ENCODE results near the gene FANCI.

Gene FANCI

DNA sequence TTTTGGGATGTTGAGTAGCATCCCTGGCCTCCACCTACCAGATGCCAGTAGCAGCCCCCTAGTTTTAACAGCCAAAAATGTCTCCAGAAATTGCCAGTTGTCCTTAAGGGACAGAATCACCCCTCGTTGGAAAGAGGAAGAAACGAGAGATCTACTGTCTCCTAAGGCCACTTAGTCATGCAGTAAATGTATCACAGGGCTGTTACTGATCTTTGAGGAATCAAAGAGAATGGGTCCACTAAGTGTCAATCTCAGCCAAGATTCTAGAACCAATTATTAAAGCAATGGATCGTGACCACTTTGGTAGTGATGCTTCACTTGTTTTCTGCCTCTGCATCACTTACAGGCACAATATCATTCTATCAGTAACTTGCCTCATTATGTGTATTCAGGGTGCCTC is 64.5 kb downstream of the FANCI start:
- DNase-seq = no peak

GRCh38 chr15:89309993-89310392 is 66.2 kb downstream of the FANCI start:
- DNase-seq = no peak

DNA sequence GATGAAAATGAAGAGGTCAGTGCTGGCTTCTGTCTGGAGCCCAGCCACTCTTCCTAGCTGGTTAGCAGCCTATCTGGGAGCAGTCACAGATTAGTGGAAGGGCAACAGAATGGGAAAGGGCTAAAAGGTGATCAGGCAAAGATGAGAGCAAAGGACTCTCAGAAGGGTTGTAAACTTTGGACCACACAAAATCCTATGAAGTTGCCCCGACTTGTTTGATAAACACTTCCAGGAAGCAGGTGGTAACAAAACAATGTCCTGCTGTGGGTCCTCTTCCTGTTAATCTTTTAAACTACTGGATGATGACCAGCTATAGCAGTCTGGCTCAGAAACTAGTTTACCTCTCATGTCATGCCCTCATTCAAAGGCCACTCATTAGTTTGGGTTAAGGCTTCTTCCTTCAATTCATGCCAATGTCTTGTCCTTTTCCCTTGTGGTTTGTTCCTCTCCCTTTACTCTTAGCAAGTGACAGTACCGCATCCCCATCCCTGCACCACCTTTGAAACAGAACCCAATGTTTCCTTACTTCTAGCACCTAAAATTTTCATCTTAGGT is 71.7 kb downstream of the FANCI start:
- no peak for DNase-seq

- DNase-seq = no peak
These were observed 72.7 kb downstream of the FANCI start for GRCh38 chr15:89316504-89316903.

DNA sequence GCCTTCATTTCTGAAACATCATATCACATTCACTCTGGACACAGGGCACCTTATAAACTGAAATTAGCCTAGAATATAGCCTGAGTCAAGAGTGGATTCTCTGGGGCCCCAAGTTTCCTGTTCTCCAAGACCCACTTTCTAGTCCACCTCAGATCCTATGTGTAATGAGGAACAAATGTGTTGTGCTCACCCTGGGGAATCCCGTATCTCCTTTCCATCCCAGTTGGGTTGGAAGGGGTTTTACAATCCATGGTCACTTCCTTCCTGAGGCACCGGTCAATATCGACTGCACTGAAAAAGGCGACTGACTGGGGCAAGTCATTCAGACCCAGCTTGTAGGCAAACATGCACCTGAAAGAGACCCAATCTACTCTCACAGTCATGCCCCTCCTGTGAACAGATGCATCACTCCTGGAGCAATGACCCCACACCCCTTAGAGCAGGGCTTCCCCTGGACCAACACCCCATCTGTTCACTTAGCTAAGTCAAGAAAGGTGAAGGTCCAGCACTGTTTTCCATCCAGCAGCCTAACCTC is 73.5 kb downstream of the FANCI start:
- no peak for DNase-seq

DNA sequence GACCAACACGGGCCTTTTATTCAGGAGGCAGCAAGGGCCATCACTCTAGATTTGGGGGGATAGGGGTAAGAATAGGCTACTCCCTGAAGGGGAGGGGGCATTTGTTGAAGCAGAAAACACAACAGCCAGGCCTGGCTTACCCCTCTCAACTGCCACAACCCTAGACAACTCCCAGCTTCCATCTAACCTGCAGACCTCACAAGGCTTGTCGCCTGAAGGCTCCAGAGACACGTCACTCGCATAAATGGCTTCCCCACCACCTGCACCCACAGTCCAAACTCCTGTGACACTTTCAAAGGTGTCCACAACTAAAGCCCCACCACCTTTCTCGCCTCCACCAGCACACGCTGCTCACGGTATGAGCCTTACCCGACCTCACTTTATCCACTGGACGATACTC is 75.9 kb downstream of the FANCI start:
- no peak for DNase-seq

DNA sequence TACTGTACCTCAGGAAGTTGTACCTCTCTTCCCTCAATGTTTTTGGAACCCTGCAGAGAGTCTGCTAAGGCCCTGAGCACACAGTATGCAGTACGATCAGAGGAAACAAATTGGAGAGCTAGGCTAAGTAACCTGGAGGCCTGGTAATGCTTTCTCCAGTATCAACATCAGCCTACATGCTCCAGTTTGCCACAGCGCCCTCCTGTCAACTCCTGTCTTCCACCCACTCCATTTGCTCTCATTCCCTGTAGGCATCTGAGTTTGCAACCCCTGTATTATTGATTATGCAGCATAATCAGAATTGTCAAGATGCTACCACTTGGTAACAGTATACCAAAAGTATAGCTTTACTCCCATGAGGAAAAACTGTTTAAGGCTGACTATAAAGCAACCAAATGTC is 76.4 kb downstream of the FANCI start:
- DNase-seq = no peak

- no peak for DNase-seq
These were observed 78.0 kb downstream of the FANCI start for GRCh38 chr15:89321521-89322410.

GRCh38 chr15:89322822-89323221 is 79.0 kb downstream of the FANCI start:
- DNase-seq = no peak

- DNase-seq = no peak
These were observed 80.0 kb downstream of the FANCI start for GRCh38 chr15:89323825-89324224.

GRCh38 chr15:89325039-89325803 is 81.4 kb downstream of the FANCI start:
- DNase-seq = no peak

DNA sequence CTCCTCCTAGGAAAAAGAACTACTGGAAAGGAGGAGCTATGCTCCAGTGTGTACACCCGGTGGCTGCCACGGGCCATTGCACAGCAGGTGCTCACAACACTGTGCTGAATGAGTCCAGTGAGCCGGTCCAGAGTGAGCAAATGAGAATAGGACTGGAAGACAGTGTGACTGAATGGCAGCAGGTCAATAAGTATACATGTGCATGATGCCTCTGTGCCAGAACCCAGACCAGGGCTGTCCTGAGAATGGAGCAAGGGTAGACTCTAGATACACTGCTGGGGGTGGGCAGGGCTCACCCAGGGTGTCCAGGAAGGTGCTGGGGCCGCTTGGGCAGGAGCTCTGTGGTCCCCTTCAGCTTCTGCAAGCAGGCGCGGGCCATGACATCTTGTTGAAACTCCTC is 82.5 kb downstream of the FANCI start:
- DNase-seq = no peak

- DNase-seq = no peak
These were observed 83.3 kb downstream of the FANCI start for GRCh38 chr15:89327113-89327512.

GRCh38 chr15:89328398-89329254 is 84.8 kb downstream of the FANCI start:
- DNase-seq = no peak

DNA sequence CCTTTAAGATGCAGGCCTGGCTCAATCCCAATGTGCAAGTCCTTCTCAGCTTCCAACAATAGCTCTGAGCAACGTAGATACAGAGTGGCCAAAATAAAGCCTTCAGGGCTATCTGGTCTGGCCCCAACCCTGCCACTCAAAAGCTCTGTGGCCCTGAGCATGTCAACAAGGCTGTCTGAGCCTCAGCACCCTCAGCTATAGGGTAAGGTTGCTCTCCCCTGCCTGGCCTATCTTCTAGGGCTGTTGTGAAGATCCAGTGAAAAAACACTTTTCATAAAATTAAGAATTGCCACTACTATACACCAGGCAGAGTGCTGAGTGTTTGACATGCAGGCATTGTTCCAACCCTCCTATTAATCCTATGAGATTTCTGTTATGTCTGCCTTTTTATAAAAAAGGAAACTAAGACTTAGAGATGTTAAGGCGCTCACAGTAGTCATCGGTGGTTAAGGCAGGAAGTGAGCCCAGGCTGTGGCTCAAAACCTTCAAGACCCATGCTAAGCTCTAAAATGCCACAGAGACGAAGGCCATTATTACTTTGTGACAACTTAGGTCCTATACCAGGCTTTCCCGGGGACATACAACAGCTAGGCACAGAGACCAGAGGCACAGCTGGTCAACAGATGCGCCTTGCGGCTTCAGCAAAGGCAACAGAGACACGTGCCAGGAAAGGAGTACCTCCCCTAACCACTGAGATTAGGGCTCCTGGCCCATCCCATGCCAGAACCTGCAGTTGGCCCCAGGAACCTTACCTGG is 85.7 kb downstream of the FANCI start:
- DNase-seq = no peak

DNA sequence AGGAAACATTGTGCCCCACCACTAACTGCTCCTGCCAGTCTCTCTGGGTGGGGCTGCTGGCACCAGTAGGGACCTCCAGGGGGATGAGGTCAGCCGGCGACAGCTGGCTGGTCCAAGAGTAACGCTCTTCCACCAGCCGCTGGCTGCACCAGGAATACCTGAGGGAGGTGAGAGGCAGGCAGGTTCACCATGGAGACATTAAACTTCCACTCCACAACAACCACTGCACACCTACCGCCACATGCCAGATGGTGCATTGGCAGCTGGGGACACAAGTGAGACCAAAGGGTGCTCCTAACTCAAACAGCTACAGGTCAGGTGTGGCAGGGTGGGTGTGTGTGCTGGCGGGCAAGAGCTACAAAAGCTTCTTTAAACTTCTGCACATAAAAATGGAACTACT is 86.3 kb downstream of the FANCI start:
- no peak for DNase-seq

DNA sequence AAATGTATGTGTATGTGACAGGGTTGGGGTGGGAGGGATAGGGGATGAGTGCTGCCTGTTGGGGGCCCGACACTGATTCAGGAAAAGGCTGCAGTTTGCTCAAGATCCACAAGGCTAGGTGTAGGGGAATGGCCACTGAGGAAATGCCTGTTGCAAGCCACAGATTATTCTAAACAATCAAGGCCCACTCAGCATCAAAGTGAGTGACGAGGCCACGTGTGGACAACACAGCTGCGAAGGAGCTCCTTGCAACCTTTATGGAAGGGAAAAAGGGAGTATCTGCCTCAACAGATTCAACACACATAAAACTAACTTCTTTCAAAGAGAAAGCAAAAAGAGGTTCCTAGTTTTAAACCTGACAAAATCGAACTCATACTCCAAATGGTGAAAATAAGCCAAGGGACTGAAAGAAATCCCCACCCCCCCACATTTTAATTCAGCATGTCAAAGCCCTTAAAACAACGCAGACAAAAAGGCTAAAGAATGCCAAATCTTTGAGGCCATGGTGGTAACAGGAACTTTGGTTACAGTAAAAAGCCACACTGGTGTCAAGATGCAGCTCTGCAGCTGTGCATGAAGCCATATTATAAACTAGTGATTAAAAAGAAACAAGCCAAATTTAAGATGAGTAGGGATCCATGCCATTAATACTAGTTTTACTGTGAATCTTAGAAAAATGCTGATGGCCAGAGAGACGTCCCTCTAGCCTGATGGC is 87.3 kb downstream of the FANCI start:
- no peak for DNase-seq

DNA sequence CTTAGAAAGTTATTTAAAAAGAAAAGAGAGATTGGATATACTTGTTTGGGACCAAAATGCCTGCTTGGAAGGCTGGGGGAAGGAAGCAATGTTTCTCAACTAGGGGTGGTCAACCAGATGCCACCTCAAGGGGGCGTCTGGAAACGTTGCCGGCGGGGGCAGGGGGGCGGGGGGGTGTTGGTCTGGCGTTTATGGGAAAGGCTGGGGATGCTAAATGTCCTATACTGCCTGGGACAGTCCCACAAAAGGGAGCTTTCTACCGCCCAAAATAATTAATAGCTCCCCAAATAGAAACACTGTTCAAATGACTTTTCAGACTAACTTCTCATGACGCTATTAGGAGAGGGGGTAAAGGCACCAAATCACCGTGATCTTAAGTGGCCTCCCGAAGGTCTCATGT is 88.7 kb downstream of the FANCI start:
- no peak for DNase-seq

DNA sequence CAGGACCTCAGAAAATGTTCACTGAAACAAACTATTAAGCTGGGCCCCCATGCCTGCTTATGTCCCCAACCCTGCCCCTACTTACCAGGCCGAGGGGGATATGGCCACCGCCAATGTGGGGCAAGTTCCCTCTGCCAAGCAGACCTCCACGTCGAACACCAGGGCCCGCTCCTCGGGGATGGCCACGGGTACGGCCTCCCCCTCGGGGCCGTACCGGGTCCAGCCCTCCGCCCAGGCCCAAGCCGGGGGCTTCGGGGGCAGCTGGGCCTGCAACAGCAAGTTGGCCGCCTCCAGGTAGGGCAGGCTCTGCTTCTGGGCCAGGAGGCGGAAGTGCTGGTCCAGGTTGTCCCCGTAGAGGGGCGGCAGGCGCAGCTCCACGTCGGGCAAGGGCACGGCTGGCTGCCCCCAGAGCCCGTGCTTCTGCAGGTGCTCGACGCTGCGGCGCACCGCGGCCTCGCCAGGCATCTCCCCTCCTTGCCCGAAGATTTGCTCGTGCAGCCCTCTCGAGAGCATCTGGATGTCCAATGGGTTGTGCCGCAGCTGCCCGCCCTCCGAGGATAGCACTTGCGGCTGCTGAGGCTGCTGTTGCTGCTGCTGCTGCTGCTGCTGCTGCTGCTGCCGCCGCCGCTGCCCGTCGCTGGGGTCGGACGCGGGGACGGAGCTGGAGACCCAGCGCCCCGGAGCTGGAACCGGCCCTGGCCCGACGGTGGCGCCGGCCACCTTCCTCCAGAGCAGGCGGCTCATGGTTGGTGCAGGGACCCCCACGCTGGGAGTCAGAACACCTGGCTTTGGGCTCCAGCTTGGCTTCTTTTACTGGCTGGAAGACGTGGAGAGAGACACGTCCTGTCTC is 89.5 kb downstream of the FANCI start:
- no peak for DNase-seq

DNA sequence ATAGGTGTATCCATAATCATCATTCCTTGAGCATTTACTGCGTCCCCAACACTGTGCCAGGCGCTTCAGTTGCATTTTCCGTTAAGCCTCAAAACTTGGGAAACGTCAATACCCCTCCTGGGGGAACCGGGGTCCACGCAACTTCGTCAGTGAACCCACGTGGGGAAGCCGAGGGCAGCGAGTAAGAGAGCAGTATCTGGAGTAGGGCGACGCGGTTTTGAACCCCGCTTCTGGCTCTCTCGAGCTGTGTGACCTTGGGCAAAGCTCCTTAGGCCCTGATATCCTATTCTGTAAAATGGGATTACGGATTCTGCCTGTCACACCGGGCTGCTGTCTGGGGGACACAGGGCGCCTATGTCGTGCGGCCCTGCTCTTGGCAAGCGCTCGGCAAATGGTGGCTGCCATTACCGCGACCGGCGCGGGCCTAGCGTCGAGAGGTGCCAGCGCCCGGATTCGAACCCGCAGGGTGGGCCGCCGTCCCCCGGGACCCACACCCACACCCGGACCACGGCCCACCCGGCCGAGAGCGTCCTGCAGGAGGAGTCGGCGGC is 90.3 kb downstream of the FANCI start:
- no peak for DNase-seq

All from NCI-H2107 (cell line).